Upper lobe of right lung (tissue), 1 donor: ENCODE data around the gene SCLY. TPM values are rescaled to one million over a fixed set of nuclear protein-coding genes. Genes with fewer than 3 reads are reported as not detected.

ENCODE experiments used
- ATAC-seq: fragments of 200-7000 bp; cut with Tn5 transposase; one replicate; pipeline ENCODE4 v1.9.1; 2020; ENCODE audit warnings: mild to moderate bottlenecking, moderate library complexity
- DNase-seq: peaks from one replicate; pipeline ENCODE4 v3.0.0-alpha.2; 2020
- H3K27ac ChIP-seq: fragments of 200-600 bp; one replicate; pipeline ENCODE4 v1.8.0; 2022
- H3K27me3 ChIP-seq: fragments of 200-600 bp; one replicate; pipeline ENCODE4 v1.8.0; 2022; ENCODE audit warnings: mild to moderate bottlenecking
- H3K36me3 ChIP-seq: fragments of 200-600 bp; one replicate; pipeline ENCODE4 v1.8.0; 2022
- H3K4me1 ChIP-seq: fragments of 200-600 bp; one replicate; pipeline ENCODE4 v1.8.0; 2022
- H3K4me3 ChIP-seq: fragments of 200-600 bp; one replicate; pipeline ENCODE4 v1.8.0; 2022; ENCODE audit warnings: mild to moderate bottlenecking
- H3K9me3 ChIP-seq: fragments of 200-600 bp; one replicate; pipeline ENCODE4 v1.8.0; 2022
- intact Hi-C: fragments of 100-400 bp; cut with DNase I; formaldehyde crosslinking; loops from one replicate; pipeline ENCODE4 v1.11.0; 2022
- total RNA-seq: library from RNA; stranded (reverse); fragmentation: NEBNext Ultra II Directional; extraction: Animal tissue kit (Norgen Biotek cat#: 25700); gene quantifications from one replicate; pipeline ENCODE4 v1.2.1, GENCODE V29; 2021
- TF ChIP-seq, protein P1 (sequence below): fragments of 200-600 bp; IDR thresholded peaks from one replicate; pipeline ENCODE4 v1.8.0; 2022; ENCODE audit warnings: antibody characterized with exemption
- donor health status: DM: no; HTN: yes; CAD: no; lungs with severe emphysema.

SCLY gene
- total RNA-seq, 1 donor from 2014 or later = 13.0 TPM

DNA sequence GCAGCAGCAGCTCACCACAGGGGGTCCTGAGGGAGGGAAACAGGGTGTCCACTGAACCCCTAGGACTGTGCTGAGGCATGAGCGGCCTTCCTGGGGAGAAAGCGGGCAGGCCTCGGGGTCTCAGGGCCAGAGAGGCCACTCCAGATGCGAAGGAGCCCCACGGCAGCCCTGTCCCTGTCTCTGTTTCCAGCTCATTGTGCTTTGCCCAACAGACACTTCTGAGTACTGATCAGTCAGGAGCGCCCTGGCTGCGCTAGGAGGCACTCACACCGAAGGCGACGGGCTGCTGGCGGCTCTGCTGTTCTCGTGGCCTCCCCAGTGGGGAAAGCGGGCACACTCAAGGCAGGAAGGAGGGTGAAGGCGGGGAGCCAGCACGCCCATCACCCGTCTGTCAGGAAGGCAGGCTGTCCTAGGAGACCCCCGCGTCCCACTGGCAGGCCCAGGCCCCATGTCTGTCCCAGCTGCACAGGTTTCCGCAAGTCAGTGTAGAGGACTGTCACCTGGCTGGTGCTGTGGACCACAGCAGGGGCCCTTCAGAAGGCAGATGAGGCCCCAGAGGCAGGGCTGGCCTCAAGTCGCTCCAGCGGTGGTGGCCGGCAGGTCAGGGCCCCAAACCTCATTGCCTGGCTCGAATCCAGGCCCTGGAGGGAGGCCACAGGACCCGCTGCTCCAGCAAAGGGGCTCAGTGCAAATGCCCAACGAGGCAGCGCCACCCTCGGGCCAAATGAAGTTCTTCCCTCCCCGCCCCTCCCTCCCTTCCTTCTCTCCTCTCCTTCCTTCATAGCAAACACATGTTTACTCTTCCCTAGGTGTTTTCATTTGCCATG lies 46.1 kb downstream of the SCLY start:
- DNase-seq = peak; percentile 61
- TF ChIP-seq, protein P1, sequence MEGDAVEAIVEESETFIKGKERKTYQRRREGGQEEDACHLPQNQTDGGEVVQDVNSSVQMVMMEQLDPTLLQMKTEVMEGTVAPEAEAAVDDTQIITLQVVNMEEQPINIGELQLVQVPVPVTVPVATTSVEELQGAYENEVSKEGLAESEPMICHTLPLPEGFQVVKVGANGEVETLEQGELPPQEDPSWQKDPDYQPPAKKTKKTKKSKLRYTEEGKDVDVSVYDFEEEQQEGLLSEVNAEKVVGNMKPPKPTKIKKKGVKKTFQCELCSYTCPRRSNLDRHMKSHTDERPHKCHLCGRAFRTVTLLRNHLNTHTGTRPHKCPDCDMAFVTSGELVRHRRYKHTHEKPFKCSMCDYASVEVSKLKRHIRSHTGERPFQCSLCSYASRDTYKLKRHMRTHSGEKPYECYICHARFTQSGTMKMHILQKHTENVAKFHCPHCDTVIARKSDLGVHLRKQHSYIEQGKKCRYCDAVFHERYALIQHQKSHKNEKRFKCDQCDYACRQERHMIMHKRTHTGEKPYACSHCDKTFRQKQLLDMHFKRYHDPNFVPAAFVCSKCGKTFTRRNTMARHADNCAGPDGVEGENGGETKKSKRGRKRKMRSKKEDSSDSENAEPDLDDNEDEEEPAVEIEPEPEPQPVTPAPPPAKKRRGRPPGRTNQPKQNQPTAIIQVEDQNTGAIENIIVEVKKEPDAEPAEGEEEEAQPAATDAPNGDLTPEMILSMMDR = no peak
- H3K27me3 ChIP-seq = no peaks in the 10 kb centered on the region
- intact Hi-C loops = no loop called here
- H3K9me3 ChIP-seq = no peaks in the 10 kb centered on the region
- no peak for ATAC-seq
- H3K4me3 ChIP-seq = no peak overlapping the region
- H3K4me1 ChIP-seq = peaks cover 16% of the 10 kb centered on the region
- no peaks in the 10 kb centered on the region for H3K36me3 ChIP-seq
- H3K27ac ChIP-seq = no peak overlapping the region

DNA sequence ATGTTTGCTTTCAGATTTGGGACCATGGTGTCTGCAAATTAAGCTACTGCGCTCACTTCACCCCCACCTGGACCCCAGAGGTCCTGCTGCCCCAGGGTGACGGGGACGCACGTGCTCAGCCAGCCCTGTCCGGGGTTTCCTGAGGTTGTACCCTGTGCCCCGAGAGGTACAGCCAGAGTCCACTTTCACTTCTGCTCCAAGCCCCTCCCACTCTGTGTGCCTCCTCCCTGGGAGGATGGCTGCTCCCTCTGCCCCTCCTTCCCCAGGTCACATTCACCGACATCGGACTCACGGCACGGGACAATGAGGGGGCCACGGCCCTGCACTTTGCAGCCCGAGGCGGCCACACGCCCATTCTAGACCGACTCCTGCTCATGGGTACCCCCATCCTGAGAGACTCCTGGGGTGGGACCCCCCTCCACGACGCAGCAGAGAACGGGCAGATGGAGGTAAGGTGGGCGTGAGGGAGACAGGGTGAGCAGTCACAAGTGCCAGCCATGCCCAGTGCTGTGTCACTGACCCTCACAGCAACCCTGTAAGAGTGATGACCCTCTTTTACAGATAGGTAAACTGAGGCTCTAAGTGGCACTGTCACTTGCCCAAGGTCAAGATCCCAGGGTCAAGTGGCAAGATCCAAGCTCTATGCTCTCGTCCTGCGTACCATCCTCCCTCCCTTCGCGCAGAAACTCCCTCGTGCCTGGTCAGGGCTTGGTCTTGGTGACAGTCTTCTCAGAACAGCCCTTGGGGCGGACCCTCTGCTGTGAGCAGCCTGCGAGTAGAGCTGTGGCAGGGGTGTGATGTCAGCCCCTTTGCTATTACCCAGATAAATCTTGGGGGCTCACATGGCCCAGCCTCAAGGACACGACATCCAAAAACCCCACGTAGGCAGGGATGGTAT lies 47.0 kb downstream of the SCLY start:
- TF ChIP-seq, protein P1 = no peak
- Histone ChIP-seq H3K4me1 (peaks cover 16% of the 10 kb centered on the region), H3K9me3 (no peaks in the 10 kb centered on the region), H3K27me3 (no peaks in the 10 kb centered on the region), H3K36me3 (no peaks in the 10 kb centered on the region), H3K27ac (no peak overlapping the region), H3K4me3 (no peak overlapping the region)
- intact Hi-C loops = no loop called here
- ATAC-seq = peak; percentile 64
- DNase-seq = peak; percentile 63

DNA sequence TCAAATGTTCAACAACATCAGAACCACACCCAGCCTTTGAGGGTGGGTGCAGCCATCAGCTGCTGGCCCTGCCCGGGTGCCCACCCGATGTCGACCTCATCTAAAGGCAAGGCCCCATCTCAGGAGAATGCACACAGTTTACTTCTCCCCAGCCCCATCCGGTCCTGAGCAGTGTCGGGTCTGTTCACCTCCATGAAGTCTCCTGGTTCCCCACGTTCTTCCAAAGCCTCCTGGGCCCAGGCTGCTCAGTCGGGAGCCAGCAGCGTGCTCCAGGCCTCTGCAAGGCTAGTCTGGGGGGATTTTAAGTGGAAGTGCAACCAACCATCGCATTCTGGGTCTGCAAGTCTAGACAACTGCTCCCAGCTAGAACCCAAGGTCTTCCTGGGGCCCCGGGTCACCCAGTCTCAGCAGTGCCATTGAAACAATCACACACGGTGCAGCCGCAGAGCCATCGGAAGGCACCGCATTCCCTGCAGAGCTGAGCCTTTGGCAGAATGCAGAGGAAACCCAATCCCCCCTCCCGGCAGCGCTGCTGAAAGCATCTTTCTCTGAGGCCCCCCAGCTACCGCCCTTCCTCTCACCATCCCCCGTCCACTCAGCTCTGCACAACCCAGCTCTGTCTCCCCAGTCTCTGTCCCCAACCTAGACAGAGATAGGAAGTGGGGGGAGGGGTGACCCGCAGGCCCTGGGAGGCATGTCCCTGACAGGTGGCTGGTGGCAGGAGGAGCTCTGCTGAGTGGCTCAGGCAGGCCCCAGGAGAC lies 47.8 kb downstream of the SCLY start:
- TF ChIP-seq, protein P1 = no peak
- Histone ChIP-seq H3K27me3 (no peaks in the 10 kb centered on the region), H3K9me3 (no peaks in the 10 kb centered on the region), H3K27ac (no peak overlapping the region), H3K4me1 (peaks cover 16% of the 10 kb centered on the region), H3K4me3 (no peak overlapping the region), H3K36me3 (no peaks in the 10 kb centered on the region)
- DNase-seq = peak; percentile 62
- intact Hi-C loops = no loop called here
- peak; percentile 17 for ATAC-seq

DNA sequence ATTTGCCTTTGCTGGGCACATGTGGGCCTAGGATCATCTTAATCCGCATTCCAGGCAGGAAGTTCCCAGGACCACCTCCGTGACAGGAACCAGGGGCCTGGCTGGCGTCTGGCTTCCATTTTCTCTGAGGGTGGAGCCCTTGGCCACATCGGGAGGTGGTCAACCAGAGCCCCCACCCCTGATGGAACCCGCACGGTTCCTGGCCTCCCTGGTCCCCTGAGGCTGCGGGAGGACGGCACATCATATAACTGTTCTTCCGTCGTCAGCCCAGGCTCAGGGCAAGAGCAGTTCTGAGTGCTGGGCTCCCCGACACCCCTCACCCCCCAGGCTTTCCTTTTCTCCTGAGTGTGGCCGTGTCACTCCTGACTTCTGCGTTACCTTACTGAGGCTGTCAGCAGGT lies 52.8 kb downstream of the SCLY start:
- Histone ChIP-seq H3K4me3 (no peak overlapping the region), H3K27me3 (peaks cover 12% of the 10 kb centered on the region), H3K9me3 (no peaks in the 10 kb centered on the region), H3K36me3 (no peaks in the 10 kb centered on the region), H3K27ac (no peak overlapping the region), H3K4me1 (peaks cover 7% of the 10 kb centered on the region)
- DNase-seq = peak; percentile 26
- TF ChIP-seq, protein P1 = no peak
- intact Hi-C loops = no loop called here
- ATAC-seq = no peak

DNA sequence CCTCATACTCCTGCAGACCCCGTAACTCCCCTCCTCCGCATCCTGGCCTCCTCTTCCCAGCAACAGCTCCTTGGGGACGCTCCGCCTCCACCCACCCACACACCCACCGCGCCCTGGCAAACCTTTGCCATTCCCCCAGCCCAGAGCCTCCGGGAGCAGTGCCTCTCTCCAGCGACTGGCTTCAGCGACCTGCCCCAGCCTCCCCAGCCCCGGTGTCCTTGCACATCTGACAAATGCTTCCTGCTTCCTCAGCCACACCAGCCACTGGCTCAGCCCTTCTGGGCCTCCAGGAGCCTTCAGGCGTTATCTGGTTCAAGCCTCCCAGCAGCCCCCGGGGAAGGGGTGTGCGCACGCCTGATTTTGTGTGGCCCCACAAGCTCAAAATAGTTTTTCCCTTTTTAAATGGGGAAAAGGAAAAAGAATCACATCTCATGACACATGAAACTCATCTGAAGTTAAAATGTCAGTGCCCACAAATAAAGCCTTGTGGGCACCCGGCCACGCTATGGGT lies 53.6 kb downstream of the SCLY start:
- intact Hi-C loops = no loop called here
- Histone ChIP-seq H3K4me3 (no peak overlapping the region), H3K4me1 (no peaks in the 10 kb centered on the region), H3K27ac (no peak overlapping the region), H3K36me3 (no peaks in the 10 kb centered on the region), H3K27me3 (peaks cover 12% of the 10 kb centered on the region), H3K9me3 (no peaks in the 10 kb centered on the region)
- DNase-seq (no peak), ATAC-seq (no peak)
- TF ChIP-seq, protein P1 = no peak
